Stimulated activated CD4-positive, alpha-beta T cell treated with anti-CD3 and anti-CD28 coated beads, Interleukin-1b, Interleukin-23, amount 100 ng/mL, for 1 hour (primary cell): ENCODE data around the gene PIK3R3.

Experiments
- DNase-seq, 2 donors: peaks; one replicate each; pipeline ENCODE4 v3.0.0-alpha.2; 2020; ENCODE audit warnings: low read depth in 2 of 2

The PIK3R3 gene

DNA sequence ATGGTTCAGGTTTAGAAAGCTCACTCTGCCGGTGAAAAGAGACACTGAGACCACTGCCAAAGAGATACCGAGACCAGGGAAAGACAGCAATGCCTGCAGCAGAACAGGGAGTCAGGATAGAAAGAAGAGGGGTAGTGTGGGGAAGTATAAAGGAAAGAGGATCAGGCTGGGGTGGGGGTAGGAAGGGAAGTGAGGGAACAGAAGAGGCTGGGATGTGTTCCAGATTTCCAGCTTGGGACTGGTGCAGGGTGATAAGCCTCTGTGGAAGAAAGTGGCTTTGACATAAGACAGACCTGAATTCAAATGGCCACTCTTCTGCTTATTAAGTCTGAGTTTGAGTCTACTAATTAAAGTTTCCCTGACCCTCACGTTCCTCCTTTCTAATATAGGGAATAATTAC is 105.9 kb downstream of the PIK3R3 start:
- DNase-seq, result no peak

DNA sequence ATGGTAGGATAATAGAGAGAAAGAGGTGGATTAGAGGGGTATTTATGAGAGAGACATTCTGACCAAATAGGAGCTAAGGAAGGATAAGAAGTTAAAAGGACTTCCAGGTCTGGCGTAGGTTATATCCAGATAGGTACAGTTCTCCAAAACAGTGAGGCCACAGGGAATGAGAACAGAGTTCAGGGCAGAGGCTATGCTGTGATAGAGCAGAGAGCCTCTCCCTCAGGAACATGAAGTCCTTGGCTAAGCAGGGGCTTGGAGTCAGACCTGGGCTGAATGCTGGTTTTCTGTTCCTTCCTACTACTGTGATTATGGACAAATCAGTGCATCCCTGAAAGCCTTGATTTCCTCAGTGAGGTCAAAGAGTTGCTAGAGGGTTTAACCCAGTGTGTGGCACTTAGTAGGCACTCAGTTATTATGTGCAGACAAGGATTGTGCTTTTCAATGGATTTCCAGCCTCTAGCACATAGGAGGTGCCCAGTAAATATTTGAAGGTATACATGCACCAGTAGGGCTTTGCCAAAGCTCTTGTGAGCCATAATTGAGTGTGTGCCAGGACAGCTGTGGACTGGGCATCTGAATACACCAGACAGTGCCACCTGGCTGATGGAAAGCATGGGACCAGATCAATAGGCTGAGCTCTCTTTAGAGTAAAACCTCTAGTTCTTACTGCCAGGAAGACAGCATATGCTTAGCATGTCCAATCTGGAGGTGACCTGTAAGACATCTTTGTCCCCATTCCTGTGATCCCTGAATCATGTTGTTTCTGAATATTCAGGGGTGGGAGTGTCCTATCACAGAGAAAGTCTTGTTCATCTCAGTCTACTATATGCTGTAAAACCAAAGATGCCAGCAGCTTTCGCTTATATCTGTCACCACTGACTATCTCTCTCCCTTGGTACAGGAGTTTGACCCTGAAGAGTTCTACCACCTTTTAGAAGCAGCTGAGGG is 111.1 kb downstream of the PIK3R3 start:
- no peak for DNase-seq

DNA sequence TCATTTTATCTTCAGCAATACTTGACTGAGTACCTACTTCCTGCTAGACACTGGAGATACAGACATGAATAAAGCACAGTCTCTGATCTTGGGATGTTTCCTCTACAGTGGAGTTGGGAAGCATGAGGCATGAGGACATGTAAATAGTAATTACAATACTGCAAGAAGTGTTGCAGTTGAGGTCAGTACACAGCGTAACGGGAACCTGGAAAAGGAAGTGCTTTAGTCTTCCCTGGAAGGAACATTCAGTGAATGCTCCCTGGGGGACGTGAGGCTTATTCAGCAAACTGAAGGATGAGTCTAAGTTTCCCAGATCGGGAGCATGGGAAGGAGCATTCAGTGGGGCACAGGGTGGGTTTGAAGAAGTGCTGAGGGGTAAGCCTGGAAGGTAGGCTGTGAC is 112.4 kb downstream of the PIK3R3 start:
- DNase-seq, result no peak

DNA sequence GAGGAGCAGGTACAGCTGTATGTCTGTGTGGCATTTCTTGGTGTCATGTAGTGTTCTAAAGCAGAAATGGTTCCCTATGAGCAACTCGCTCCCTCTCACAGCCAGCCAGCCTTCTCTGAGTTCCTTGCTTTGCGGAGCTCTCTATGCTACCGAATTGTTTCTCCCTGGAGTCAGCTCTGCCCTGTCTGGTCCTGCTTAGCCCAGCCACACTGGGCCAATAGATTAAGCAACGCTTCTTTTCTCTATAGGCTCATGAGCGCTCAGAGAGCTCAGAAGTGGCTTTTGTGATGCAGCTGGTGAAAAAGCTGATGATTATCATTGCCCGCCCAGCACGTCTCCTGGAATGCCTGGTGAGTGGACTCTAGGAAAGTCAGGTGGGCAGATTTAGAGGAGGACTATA is 113.1 kb downstream of the PIK3R3 start:
- DNase-seq, result no peak

DNA sequence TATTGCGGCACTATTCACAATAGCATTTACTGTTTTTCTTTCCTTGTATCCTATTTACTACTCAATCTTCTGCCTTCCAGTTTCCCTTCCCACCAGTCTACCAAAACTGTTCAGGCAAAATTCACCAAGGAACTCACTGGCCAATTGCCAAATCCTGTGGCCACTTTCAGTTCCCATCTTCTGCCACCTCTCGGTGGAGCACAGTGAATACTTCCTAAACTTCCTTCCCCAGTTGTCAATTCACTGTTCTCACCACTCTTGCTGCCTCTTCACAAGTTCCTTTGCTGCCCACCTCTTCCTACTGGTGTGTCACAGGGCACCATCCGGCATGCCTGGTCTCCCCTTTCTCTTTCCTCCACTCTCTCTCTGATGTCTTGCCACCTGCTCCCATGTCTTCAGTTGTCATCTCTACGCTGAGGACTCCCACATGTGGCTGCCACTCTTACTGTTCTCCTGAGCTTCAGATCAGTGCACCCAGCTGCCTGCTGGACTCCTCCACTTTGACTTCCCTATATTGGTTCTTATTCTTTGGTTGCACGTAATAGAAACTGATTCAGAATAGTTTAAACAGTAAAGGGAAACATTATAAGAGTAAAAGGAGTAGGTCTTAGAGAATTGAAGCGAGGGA is 114.4 kb downstream of the PIK3R3 start:
- no peak for DNase-seq

DNA sequence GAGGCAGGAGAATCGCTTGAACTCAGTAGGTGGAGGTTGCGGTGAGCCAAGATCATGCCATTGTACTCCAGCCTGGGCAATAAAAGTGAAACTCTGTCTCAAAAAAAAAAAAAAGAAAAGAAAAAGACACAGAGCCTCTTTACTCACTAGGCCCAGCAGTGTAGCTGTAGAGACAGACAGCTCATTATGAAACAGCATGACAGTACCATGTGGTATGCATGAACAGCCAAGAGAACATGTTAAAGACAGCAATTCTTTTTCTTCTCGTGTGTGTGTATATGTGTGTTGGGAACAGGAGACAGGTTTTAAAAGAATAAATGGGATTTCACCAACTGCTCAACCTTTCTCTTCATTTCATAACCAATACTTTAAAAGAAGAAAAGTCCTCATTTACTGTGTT is 118.8 kb downstream of the PIK3R3 start:
- no peak for DNase-seq

DNA sequence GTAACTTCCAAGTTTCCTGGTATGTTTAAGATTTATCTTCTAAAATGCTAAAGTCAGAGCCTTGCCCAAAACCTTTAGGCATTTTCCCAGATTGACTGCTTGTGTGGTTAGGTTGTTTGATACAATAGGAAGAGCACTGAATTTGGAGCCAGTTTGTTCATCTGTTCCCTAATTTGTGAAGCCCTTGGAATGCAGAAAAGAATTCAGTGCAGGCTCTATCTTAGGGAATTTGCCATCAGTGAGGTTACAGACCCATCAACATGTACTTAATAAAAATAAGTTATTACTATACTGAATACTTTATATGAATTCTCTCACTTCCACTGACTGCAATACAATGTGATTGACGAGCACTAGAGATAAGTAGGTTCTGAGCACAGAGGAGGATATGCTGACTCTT is 120.2 kb downstream of the PIK3R3 start:
- DNase-seq, result no peak

DNA sequence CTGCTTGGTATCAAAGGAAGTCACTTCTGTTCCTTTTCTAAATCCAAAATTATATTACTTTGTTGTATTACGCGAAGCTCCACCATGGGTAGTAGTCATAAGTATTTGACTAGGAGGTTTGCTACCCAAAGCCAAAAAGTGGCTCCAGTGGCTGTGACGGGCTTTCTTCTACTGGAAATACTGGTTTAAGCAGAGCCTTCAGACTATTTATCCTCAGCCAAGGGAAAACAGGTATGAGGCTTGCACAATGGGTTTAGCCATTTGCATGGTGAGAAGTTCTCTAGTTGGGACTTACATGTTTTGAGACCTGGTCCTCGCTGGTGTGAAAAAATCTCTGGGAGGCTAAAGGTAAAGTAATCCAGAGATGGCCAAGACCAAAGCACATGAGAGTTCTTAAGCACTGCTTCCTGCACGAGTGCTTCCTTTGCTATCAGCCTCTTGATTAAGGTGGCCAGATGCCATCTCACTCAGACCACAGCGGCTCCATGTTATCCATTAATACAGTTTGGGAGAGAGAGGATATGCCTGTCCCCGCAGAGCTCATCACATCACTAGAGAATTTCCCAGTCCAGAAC is 121.2 kb downstream of the PIK3R3 start:
- DNase-seq, result no peak

DNA sequence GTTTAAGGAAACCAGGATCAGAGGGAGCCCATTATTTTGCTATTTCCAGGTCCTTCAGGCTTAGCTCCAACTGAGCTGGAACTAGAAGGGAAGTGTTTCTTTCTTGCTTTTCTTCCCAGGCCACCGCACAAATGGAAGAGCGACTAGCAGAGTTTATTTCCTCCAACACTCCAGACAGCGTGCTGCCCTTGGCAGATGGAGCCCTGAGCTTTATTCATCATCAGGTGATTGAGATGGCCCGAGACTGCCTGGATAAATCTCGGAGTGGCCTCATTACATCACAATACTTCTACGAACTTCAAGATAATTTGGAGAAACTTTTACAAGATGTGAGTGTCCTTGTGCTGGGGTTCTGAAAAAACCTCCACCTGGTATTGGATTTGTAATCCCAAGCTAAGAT is 121.8 kb downstream of the PIK3R3 start:
- no peak for DNase-seq

DNA sequence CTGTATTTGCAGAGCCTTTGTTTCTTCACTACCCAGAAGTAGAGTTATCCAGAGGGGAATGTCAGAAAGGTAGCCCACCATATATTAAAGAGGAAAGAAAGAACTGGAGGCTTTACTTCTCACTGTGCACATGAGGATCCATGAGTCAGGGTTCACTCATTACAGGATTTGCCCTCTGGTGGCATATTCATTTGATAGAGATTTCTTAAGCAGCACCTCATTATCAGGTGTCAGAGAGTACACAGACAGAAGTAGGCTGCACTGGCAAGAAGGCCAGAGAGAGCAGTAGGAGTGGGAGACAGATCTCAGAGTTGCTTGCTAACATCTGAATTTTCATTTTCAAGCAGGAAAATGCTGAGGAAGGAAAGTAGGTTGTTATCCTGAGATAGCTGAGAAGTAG is 123.8 kb downstream of the PIK3R3 start:
- DNase-seq, result no peak

DNA sequence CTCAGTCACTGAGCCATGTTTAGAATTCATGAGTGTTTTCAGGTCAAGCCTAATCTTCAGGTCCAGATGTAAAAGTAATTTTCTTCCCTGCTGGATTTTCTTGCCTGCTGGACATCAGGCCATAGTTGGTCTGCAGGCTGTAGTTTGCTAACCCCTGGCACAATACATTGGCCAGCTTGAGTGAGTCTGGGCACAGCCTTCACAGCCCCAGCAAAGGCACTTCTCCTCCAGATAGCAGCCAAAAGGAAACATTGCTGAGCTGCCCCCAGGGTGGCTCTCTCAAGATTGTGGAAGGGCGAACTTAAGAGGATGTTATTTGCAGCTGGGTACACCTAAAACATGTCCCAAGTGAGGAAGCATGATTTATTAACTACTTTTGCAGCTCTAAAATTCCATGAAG is 126.8 kb downstream of the PIK3R3 start:
- DNase-seq, result no peak

DNA sequence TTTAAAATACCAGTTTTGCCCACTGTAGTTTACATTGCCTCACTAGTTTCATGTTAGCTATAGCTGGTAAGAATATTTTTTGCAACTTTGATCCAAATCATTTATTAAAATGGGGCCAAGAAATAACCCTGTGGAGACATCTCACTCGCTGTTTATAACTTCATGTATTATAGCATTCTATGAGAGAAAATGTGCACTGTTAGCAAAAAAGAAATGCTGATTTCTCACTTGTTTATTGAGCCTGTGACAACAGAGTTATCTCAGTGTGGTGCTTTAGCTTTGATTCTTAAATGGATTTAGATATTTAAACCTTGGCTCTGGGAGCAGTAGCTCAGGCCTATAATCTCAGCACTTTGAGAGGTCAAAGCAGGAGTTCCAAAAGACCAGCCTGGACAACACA is 127.9 kb downstream of the PIK3R3 start:
- no peak for DNase-seq

DNA sequence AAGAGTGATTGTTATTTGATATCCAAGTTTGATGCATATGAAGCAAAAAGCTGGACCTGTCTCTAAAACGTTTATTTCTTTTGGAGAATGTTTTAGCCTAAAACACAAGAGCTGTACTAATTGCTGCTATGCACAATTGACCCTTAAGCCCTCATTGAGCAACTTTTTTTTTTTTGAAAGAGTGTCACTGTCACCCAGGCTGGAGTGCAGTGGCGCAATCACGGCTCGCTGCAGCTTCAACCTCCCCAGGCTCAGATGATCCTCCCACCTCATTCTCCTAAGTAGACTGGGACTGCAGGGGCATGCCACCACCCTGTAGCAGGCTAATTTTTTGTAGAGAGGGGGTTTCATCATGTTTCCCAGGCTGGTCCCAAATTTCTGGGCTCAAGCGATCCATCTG is 129.1 kb downstream of the PIK3R3 start:
- no peak for DNase-seq

DNA sequence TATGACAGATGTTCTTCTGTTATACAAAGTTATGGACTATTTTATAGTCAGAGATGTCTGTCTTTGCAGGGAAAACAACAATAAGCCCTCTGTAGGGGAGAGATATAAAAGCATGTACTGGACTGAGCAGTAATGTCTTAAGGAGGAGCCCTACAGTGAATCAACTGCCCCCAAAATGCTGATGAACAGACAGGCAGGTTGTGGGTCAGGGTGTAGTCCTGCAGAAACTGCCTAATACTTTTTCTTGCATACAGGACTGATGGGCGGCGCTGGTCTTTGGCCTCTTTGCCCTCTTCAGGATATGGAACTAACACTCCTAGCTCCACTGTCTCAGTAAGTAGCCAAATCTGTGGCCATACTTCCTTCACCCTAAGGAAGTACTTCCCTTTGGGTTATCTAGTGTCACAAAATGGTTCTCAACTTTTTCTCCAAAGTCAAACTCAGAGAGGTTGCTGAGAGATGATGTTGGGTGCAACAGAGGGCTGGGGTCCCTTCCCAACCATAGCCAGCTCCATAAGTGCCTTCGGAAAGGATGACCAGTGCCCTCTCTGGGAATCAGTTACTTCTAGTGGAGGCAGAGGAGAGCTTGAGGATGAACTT is 129.8 kb downstream of the PIK3R3 start:
- no peak for DNase-seq

DNA sequence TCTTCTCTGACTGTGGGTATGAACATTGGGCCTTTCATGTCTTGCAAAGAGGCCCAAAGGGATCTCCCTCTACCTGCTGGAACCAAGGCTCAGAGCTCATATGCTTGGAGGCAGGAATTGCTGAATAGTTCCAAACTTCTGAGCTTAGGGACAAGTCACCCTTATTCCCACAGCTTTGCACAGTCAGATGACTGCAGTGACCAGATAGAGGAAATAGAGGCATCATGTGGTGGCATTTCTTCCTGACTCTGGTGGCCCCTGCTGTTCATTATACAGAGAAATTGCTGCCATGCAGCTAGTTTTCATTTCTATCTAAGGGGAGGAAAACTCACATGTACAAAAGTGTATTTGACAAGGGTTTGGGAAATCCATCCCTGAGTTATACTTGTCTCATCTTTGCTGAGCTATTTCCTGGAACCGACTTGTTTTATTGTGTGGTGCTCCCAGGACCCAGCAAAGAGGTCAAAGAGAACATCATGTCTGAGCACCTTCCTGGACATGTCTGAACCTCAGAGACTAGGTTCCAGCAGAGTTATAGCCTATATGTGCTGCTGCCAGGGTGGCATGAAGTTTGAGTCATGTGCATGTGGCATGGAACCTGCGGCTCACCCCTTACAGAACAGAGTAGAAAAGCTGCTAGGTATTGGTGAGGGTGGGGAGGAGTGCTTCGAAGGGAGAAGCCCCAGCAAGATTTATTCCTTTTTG is 131.2 kb downstream of the PIK3R3 start:
- no peak for DNase-seq

DNA sequence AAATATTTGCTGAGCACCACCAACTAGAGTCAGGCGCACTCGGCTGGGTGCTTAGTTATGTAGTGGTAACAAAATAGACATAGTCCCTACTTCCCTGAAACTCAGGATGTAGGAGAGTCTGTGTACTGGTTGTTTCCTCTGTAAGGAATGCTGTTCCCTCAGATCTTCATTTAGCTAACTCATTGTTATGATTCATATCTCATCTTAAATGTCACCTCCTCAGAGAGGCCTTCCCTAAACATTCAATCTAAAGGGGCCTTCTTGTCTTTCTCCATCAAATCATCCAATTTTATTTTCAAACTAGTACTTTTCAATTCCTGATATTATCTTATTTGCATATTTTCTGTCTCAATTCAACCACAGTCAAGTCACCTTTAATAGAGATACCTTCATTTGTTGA is 132.9 kb downstream of the PIK3R3 start:
- DNase-seq, result no peak

DNA sequence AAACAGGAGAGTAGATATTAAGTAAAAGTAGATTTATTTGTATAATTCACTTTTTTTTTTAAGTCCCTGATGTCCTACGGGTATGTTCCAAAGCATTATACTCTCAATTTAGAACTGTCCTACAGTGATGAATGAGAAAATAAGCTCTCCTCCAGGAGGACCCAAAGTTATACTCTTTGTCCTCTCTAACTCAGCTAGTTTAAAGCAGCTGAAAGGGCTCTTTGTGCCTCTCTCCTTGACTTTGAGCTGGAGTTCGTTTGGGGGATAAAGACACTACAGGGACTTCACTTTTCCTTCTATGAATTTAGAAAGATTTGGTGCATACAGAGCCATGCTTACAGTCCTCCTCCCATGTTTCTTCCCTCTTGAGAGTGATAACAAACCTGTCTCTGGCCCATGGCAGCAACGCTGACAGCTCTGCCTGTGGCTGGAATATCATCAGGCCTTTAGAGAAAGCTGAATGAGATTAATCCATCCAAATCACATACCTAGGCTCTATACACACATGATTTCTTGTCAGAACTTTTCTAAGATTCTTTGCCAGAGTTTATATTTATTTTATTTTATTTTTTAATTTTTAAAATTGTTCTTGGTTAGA is 134.3 kb downstream of the PIK3R3 start:
- DNase-seq, result no peak

DNA sequence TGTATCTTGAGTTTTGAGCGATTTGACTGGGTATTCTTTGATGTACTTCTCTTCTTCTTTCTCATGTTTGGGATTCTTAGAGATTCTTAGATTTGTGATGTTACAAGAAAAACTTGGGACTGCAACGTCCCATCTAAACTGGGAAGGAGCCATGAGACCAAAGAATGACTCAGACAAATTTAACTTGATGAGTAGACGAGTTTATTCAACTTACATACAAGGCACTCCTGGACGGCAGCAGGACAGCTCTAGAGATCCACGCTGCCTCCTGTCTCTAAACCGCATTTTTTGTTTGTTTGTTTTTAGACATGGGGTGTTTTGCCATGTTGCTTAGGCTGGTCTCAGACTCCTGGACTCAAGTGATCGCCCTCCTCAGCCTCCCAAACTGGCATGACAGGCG is 137.1 kb downstream of the PIK3R3 start:
- no peak for DNase-seq

DNA sequence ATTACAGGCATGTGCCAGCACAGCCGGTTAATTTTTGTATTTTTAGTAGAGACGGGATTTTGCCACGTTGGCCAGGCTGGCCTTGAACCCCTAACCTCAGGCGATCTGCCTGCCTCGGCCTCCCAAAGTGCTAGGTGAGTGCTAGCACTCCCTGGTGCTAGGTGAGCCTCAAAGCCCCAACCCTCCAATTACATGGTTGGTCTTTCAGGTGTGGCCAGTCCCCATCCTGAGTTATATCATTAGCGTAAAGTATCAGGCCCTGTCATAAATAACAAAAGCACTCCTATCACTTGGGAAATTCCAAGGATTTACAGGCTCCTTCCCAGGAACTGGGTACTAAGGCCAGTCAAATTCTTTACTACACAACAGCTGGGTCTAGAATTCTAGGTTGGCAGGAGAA is 138.0 kb downstream of the PIK3R3 start:
- no peak for DNase-seq
